GM19193 (cell line): ENCODE measurements around the gene ANKRD63.

ENCODE experiments used
- POLR2A ChIP-seq: IDR thresholded peaks from 4 replicates; pipeline ENCODE4 v1.6.1; 2011; ENCODE audit not compliant: insufficient read depth, insufficient read length; ENCODE audit errors: extremely low read depth

Gene ANKRD63

DNA sequence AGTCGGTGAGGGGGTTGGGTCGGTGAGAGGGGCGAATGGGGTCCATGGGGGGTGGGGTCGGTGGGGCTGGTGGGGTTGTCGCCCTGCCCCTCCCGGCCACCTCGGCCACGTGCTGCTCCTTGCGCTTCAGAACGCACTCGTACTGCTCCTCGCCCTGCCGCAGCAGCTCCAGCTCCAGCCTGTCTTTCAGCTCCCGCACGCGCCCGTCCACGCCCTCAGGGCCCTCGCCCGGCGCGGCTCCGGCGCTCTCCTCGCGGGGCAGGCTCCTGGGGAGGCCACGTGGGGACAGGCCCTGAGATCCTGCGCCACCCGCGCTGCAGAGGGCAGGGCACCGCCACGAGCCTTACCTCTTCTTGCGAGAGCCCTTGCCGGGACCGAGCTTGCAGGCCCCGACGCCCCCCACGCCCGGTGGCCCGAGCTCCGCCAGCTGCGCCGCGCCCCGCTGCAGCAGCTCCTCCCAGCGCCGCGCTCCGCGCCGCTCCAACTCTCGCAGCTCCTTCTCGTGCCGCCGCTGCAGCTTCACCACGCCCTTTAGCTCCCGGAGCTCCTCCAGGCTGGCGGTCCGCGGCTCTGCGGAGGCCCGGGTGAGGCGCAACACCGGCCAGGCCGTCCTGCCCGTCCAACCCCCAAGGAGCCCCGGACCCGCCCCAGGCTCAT lies 8.2 kb upstream of the ANKRD63 start:
- TF ChIP-seq POLR2A = no peak

DNA sequence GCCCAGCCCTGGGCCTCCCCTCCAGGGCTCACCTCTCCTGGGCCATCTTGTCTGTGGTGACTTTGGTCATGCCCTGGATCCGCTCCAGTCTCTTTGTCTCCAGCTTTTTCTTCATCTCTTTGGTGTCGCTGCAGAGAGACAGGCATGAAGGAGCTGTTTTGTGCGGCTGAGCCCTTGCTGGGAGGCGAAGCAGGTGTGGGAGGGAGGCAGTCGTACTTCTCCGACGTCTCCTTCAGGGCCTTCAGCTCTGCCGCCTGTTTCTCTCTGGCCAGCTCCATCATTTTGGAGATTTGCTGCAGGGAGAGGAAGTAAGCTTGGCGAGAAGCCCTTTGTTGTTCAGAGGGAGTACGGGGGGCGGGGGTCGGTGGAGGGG lies 7.7 kb upstream of the ANKRD63 start:
- no peak for TF ChIP-seq POLR2A

DNA sequence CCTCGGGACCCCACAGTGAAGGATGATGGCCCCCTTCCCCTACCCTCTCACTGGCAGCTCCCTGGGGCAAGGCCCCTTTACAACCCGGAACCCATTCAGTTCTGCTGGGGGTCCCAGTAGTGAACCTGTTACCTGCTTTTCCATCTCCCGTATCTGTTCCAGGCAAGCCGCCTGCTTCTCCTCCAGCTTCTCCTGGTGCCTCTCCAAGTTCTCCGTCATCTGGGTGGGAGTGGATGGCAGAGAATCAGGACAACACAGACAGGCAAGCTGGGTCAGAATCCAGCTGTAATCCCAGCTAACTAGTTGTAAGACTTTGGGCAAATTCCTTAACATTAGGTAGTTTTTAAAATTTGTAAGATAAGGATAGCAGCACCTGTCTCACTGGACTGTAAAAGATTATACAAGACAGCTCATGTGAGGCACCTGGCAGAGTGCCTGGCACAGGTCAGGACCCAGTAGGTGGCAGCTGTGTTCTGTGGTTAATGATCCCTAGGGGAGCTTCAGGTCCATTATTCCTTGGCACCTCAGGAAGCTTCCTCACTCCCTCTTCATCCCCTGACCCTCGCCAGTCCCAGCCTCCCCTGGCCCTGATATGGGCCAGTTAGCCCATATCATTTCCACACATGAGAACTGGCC lies 6.4 kb upstream of the ANKRD63 start:
- TF ChIP-seq POLR2A = no peak

DNA sequence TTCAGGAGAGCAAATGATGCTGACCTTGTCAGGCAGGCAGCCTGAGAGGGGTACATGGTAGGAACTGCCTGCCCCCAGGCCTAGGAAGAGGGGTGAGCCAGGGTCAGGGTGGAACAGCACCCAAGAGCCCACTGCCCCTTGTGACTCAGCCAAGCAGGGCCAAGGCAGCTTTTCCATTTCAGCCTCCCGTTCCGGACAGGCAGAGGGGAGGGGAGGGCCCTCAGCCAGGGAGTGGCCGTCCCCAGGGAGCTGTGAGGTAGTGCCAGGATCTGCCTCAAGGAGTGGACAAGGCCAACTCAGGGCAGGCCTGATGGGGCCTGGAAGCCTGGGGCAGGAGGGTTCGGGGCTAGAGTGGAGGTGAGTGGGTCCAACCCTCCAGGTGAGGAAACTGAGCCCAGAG lies 5.1 kb upstream of the ANKRD63 start:
- TF ChIP-seq POLR2A = no peak

GRCh38 chr15:40287505-40287904 lies 4.6 kb upstream of the ANKRD63 start:
- no peak for TF ChIP-seq POLR2A

DNA sequence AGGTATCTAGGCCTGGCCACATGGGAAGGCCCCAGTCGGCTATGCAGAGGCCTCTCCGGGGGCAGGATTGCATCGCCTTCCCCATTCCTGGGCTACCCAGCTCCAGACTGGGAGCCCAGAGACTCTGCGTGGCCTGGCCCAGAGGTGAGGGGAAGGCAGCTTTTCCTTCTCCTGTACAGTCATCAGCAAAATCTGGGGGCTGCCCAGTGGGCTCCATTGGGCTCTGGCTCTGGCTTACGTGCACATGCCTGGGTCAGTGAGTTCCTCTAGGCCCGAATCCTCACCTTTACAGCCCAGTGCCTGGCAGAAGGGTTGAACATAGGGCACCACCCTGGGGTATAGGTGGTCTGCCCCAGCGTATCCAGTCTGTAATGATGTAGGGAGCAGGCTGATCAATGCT lies 3.9 kb upstream of the ANKRD63 start:
- TF ChIP-seq POLR2A = no peak

DNA sequence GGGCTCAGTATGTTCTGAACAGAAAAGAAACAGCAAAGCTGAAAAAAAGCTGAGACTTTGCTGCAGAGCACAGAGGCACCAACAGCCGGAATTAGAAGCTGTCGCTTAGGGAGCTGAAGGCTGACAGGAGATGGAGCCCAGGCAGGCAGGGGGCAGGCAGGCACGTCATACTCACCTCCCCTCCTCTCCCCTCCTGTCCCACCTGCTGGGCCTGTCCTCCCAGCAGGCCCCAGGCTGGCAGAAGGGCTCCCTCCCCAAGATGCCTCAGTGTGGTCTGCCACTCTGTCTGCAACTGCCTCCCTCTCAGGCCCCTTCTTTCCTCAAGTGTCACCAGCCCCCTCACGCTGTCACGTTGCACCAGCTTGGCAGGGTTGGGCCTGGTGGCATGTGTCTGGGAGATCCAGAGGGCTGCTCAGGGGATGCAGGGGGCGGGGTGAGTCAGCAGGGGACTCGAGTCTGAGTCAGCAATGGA lies 3.2 kb upstream of the ANKRD63 start:
- no peak for TF ChIP-seq POLR2A

- TF ChIP-seq POLR2A = no peak
Observed at GRCh38 chr15:40285554-40286011, 2.7 kb upstream of the ANKRD63 start.

- TF ChIP-seq POLR2A = no peak
Observed at GRCh38 chr15:40285151-40285550, 2.3 kb upstream of the ANKRD63 start.

DNA sequence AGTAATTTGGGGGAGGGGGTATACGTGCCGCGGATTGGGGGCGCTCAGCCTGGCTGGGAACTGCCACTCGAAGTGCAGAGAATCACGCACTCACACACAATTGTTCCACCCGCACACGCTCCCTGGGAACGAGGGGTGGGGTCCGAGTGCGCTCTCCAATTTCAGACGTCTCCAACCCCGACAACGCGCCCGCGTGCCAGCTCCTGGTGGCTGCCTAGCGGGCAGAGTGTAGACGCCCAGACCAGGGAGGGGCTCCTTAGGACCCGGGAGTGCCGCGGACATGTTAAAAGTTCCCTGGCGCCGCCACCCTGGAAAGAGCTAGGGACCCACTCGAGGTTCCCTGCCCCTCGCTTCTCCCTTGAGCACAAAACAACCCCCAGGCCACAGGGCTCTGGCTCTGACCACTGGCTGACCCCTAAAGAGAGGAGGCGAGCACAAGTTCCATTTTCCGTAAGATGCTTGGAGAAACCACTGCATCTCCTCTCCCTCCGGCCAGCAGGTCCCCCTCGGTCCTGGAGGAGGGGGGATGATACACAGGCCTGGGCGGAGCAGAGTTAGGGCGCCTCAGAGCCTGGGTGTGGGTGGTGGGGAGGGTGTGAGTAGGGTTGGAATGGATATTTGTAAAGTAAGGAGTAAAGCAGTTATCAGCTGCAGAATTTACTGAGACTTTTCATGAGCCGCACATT lies 894 bp upstream of the ANKRD63 start:
- TF ChIP-seq POLR2A = no peak

DNA sequence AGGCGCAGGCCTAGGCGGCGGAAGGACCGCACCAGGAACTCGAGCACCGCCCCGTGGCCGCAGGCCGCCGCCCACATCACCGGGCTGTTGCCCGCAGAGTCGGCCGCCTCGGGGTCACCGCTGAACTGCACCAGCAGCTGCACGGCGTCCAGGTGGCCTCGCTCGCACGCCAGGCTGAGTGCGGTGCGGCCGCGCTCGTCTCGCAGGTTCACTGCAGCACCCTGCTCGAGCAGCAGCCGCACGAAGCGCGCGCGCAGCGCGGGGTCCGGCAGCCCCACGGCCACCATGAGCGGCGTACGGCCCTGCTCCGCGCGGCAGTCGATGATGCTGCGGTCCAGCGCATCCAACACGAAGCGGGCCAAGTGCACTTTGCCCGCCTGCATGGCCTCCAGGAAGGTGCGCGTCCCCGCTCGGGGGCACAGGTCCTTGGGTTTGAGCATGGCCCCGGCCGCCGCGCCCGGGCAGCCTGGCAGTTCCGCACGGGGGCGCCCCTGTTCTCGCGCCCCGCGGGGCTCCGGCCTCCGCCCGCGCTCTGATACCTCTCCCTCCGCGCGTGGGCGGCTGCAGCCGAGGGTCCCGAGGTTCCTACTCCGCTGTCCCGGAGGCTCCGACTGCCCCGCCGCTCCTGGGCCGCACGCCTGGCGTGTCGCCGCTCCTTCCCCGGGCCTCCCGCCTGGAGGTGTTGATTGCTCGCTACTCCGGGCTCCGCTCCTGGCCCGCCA lies 556 bp downstream of the ANKRD63 start:
- TF ChIP-seq POLR2A = no peak

DNA sequence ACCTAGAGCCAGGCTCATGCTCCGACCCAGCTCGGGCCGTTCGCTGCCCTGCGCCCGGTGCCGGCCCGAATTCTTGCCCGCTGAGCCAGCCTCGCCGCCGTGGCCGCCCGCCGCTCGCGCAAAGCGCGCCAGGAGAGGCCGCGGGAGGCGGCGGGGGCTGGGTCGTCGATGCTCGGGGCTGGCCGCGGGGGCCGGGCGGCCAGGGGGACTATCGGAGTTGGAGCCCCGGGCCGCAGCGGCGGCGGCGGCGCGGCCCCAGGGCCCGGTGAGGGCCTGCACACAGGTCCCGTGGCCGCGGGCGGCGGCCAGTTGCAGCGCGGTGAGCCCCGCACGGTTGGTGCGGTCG lies 1.1 kb downstream of the ANKRD63 start:
- no peak for TF ChIP-seq POLR2A

DNA sequence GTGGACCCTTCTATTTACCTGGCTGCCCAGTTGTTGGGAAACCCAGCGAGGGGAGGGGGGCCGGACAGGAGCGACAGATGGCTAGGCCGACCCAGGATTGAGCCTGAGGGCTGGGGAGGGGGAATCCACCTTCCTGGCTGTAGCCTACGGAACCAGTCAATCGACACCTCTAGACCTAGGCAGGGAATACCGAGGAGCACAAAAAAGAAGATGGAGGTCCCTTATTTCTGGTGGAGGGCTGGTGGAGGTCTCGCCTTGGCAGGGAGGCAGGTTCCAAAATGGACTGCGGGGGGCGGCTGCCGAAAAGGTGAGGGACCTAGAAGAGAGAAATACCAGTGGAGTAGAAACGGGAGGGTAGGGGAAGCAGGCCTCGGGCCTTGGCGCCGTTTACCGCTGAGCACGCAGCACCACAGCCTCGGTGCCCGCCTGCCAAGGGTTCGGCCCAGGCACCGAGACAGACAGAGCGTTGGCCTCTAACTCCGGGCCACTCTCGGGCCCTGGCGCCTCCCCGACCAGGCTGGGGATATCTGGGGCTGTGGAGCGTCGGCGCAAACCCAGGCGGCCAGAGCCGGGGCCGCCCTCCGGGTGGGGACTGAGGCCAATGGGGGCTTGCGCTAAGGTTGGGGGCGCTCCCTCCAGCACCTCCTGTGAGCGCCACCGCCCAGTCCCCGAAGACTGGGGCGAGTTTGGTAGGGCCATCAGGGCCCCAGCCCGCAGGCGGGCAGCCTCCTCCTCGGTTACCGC lies 1.6 kb downstream of the ANKRD63 start:
- TF ChIP-seq POLR2A = no peak

DNA sequence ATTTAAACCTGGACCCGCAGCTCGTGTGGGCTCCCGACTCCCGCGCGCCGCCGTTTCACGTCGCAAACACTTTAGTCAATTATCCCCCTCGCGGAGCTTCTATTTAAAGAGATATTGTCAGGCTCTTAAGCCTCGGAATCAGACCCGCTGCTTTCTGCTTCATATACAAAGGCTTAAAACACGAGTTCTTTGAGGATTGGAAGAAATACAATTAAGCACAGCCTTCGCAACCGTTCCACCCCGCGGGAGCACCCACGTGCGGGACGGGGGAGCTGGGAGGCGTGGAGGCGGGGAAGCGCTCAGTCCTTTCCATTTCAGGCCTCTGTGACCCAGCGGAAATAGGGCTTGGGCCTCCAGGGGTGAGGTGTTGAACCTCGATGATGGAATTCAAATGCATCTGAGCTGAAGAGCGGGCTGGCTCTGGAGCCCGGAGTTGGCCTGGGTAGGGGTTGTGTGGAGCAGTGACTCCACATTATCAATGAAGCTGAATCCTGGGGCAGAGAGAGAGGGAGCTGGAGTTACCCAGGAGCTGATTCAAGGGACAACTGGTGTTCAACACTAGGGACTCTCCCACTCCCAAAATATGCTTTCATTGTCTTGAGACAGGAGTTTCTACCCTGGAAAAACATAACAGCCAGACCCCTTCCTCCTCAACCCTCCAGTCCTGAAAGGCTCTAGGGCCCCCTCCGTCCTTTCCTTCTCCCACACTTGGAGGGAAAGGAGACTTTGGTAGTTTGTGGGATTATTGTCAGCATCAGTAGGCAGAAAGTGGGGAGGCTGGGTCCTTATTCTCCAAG lies 2.4 kb downstream of the ANKRD63 start:
- TF ChIP-seq POLR2A = no peak

GRCh38 chr15:40279437-40280141 lies 3.3 kb downstream of the ANKRD63 start:
- no peak for TF ChIP-seq POLR2A
